Small intestine (tissue), 7 donors: ENCODE measurements around the gene SETD3. TPM values are rescaled to one million over a fixed set of nuclear protein-coding genes. Genes with fewer than 3 reads are reported as not detected.

Source experiments
- DNase-seq, 2 donors: peaks; one replicate each; pipeline versions ENCODE4 v3.0.0 to v3.0.0-alpha.2; 2013
- FAIRE-seq: peaks from 2 replicates; lab custom pipeline; 2012; peaks lifted over from hg19 to GRCh38; lab: Jason Lieb, UNC
- H3K27ac ChIP-seq, 3 donors: one replicate each; pipeline ENCODE4 v1.5.1; 2013; ENCODE audit warnings: low read length in 2 of 3, mild to moderate bottlenecking in 2 of 3, control low read depth in 1 of 3, inconsistent platforms in 1 of 3, low read depth in 1 of 3, moderate library complexity in 1 of 3
- H3K27me3 ChIP-seq, 3 donors: one replicate each; pipeline ENCODE4 v1.6.1; 2013; ENCODE audit warnings: low read length in 3 of 3, inconsistent platforms in 1 of 3; ENCODE audit not compliant: control insufficient read depth in 3 of 3, insufficient read depth in 3 of 3
- H3K36me3 ChIP-seq, 3 donors: one replicate each; pipeline ENCODE4 v1.6.1; 2013; ENCODE audit warnings: low read length in 3 of 3, inconsistent platforms in 1 of 3, low read depth in 1 of 3, mild to moderate bottlenecking in 1 of 3, moderate library complexity in 1 of 3; ENCODE audit not compliant: control insufficient read depth in 3 of 3, insufficient read depth in 2 of 3
- H3K4me1 ChIP-seq, 3 donors: one replicate each; pipeline ENCODE4 v1.6.1; 2013; ENCODE audit warnings: low read length in 2 of 3, inconsistent platforms in 1 of 3, low read depth in 1 of 3, mild to moderate bottlenecking in 1 of 3, moderate library complexity in 1 of 3; ENCODE audit not compliant: control insufficient read depth in 3 of 3, insufficient read depth in 2 of 3
- H3K4me3 ChIP-seq, 3 donors: one replicate each; pipeline ENCODE4 v1.5.1; 2013; ENCODE audit warnings: low read length in 3 of 3, control low read depth in 1 of 3, inconsistent platforms in 1 of 3, low read depth in 1 of 3, mild to moderate bottlenecking in 1 of 3, moderate library complexity in 1 of 3
- H3K9me3 ChIP-seq, 2 donors: one replicate each; pipeline ENCODE4 v1.6.1; 2013; ENCODE audit warnings: low read depth in 1 of 2, low read length in 1 of 2; ENCODE audit not compliant: control insufficient read depth in 2 of 2, insufficient read depth in 1 of 2
- WGBS, 3 donors: extraction: QIAGEN DNeasy Blood & Tissue Kit; methylation state at CpG; one replicate each; pipeline ENCODE4 v1.1.7; 2013; 5-methylcytosine and 5-hydroxymethylcytosine counted together
- polyA plus RNA-seq, 4 donors: library from polyadenylated mRNA; stranded (reverse) in 3 of 4; unstranded in 1 of 4; fragments of 200-250 nt in 3 of 4; fragments of 120-200 nt in 1 of 4; gene quantifications; one replicate each; pipeline versions ENCODE4 v1.2.1 to v1.2.3, GENCODE V29; 2013
- donor health status: healthy with polysubstance abuse.
- donor health status: control.
- donor health status: control.
- donor health status: Bipolar disorder and iron deficiency.
- donor health status: healthy.

The SETD3 gene
- polyA plus RNA-seq, 4 donors, result 38.1 to 61.4 (median 50.9) TPM

- Histone ChIP-seq H3K9me3 (no peaks in the 10 kb centered on the region), H3K4me1 (peaks cover 0 to 3% (median 0%) of the 10 kb centered on the region in 3 donors), H3K27ac (no peak overlapping the region), H3K27me3 (no peaks in the 10 kb centered on the region), H3K4me3 (no peak overlapping the region), H3K36me3 (peaks cover 8 to 36% (median 9%) of the 10 kb centered on the region in 3 donors)
- no peak for DNase-seq
- no peak for FAIRE-seq
- WGBS, 3 donors, result 94 to 96% (median 95%) methylated on average over 17 of the region's 17 CpGs
Measured at GRCh38 chr14:99413911-99414310, 66.7 kb downstream of the SETD3 start.

GRCh38 chr14:99413172-99413571 is 67.5 kb downstream of the SETD3 start:
- FAIRE-seq (no peak), DNase-seq (no peak)
- H3K27ac ChIP-seq, result no peak overlapping the region
- no peaks in the 10 kb centered on the region for H3K4me1 ChIP-seq
- no peaks in the 10 kb centered on the region for H3K9me3 ChIP-seq
- H3K27me3 ChIP-seq, result no peaks in the 10 kb centered on the region
- no peak overlapping the region for H3K4me3 ChIP-seq
- 86 to 93% (median 88%) methylated on average over 6 of the region's 6 CpGs for WGBS, 3 donors
- peaks cover 8 to 40% (median 9%) of the 10 kb centered on the region in 3 donors for H3K36me3 ChIP-seq

- Histone ChIP-seq H3K4me1 (no peaks in the 10 kb centered on the region), H3K27me3 (no peaks in the 10 kb centered on the region), H3K9me3 (no peaks in the 10 kb centered on the region), H3K27ac (no peak overlapping the region), H3K4me3 (no peak overlapping the region), H3K36me3 (peaks cover 8 to 44% (median 9%) of the 10 kb centered on the region in 3 donors)
- DNase-seq, result no peak
- FAIRE-seq, result no peak
- 77 to 83% (median 78%) methylated on average over 17 of the region's 17 CpGs for WGBS, 3 donors
Measured at GRCh38 chr14:99412117-99413061, 68.3 kb downstream of the SETD3 start.

- Histone ChIP-seq H3K4me1 (no peaks in the 10 kb centered on the region), H3K27me3 (no peaks in the 10 kb centered on the region), H3K4me3 (no peak overlapping the region), H3K27ac (no peak overlapping the region), H3K36me3 (peaks cover 9 to 51% (median 11%) of the 10 kb centered on the region in 3 donors), H3K9me3 (no peaks in the 10 kb centered on the region)
- no peak for DNase-seq
- WGBS, 3 donors, result 91 to 96% (median 95%) methylated on average over 10 of the region's 10 CpGs
- no peak for FAIRE-seq
Measured at GRCh38 chr14:99410019-99410418, 70.6 kb downstream of the SETD3 start.

GRCh38 chr14:99408971-99409289 is 71.7 kb downstream of the SETD3 start:
- 85 to 89% (median 89%) methylated on average over 7 of the region's 7 CpGs for WGBS, 3 donors
- Histone ChIP-seq H3K9me3 (no peaks in the 10 kb centered on the region), H3K4me3 (no peak overlapping the region), H3K27ac (no peak overlapping the region), H3K36me3 (peaks cover 10 to 56% (median 11%) of the 10 kb centered on the region in 3 donors), H3K4me1 (no peaks in the 10 kb centered on the region), H3K27me3 (no peaks in the 10 kb centered on the region)
- FAIRE-seq, result no peak
- no peak for DNase-seq

- no peak for FAIRE-seq
- DNase-seq, result no peak
- 82 to 90% (median 85%) methylated on average over 8 of the region's 8 CpGs for WGBS, 3 donors
- no peaks in the 10 kb centered on the region for H3K4me1 ChIP-seq
- peaks cover 12 to 53% (median 13%) of the 10 kb centered on the region in 3 donors for H3K36me3 ChIP-seq
- H3K9me3 ChIP-seq, result no peaks in the 10 kb centered on the region
- H3K4me3 ChIP-seq, result no peak overlapping the region
- H3K27me3 ChIP-seq, result no peaks in the 10 kb centered on the region
- H3K27ac ChIP-seq, result no peak overlapping the region
Measured at GRCh38 chr14:99408286-99408970, 72.2 kb downstream of the SETD3 start.

GRCh38 chr14:99407416-99407815 is 73.2 kb downstream of the SETD3 start:
- Histone ChIP-seq H3K4me3 (no peak overlapping the region), H3K27me3 (no peaks in the 10 kb centered on the region), H3K9me3 (no peaks in the 10 kb centered on the region), H3K27ac (no peak overlapping the region), H3K36me3 (peaks cover 8 to 49% (median 9%) of the 10 kb centered on the region in 3 donors), H3K4me1 (peaks cover 0 to 3% (median 0%) of the 10 kb centered on the region in 3 donors)
- FAIRE-seq (no peak), DNase-seq (no peak)
- 90 to 97% (median 93%) methylated on average over 11 of the region's 11 CpGs for WGBS, 3 donors

- Histone ChIP-seq H3K27ac (no peak overlapping the region), H3K27me3 (no peaks in the 10 kb centered on the region), H3K4me3 (no peak overlapping the region), H3K36me3 (peaks cover 4 to 50% (median 15%) of the 10 kb centered on the region in 3 donors), H3K9me3 (no peaks in the 10 kb centered on the region), H3K4me1 (peaks cover 0 to 10% (median 0%) of the 10 kb centered on the region in 3 donors)
- DNase-seq (no peak), FAIRE-seq (no peak)
- 93 to 96% (median 93%) methylated on average over 10 of the region's 10 CpGs for WGBS, 3 donors
Measured at GRCh38 chr14:99402950-99403349, 77.7 kb downstream of the SETD3 start.
